ENCODE data around the gene CTRB1.

CTRB1 gene

DNA sequence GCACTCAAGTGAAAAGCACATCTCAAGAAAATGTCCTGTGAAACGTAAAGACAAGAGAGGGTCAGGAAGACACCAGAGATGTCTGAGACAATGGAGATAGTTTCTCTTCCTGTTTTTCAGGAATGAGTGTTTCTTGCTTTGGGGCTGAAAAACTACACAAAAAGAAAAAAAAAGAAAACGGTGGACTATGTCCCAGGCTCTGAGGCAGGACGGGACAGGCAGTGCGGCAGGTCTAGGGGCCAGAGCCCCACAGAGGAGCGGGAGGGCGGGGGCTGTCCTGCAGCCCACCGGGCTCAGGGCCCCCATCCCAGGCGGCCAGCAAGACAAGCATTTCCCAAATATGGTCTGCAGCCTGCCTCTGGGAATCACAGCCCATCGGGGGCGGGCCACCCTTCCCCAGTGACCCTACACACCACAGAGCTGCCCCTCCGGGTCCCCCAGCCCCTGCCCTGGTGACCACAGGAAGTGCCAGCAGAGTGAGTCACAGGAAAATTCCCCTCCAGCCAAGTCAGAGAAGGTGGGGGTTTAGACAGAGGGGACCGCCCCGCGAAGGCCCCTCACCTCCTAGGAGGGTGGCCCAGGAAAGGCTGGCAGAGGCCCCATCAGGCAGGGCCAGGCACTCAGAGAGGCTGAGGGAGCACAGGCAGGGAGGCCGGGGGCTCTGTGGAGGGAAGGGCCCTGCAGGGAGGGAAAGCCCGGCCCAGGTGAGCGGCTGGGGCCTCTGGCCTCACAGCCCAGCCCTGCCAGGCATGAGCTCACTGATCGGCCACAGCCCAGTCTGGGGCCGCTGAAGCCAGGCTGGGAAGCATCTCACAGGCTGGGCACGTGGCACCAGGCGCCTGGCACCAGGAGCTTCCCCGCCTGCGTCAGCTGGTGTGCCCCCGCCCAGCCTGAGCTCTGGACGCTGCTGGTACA, 26.3 kb downstream of the CTRB1 start:
- no peak for DNase-seq (ENCODE audit: low spot score in 2 of 2)
- H3K4me1 ChIP-seq: no peaks in the 10 kb centered on the region

GRCh38 chr16:75246504-75247205, 27.9 kb downstream of the CTRB1 start:
- Histone ChIP-seq H3K4me3 (no peak overlapping the region), H3K27me3 (ENCODE audit: low read depth) (no peaks in the 10 kb centered on the region), H3K4me1 (no peaks in the 10 kb centered on the region), H3K9me3 (no peaks in the 10 kb centered on the region), H3K36me3 (replicated peaks) (peaks cover 8% of the 10 kb centered on the region)
- in situ Hi-C loops (cut with MboI; ENCODE audit: low sequenced_read_pairs): no loop called here
- no peak for DNase-seq (ENCODE audit: low spot score in 2 of 2)

More for the DNA sequence above, 26.3 kb downstream of the CTRB1 start:
- H3K9me3 ChIP-seq: no peaks in the 10 kb centered on the region
- no peaks in the 10 kb centered on the region for H3K27me3 ChIP-seq (ENCODE audit: low read depth)
- H3K36me3 ChIP-seq (replicated peaks): peaks cover 18% of the 10 kb centered on the region
- H3K4me3 ChIP-seq: no peak overlapping the region
- in situ Hi-C loops (cut with MboI; ENCODE audit: low sequenced_read_pairs): no loop called here

GRCh38 chr16:75247249-75247648, 28.5 kb downstream of the CTRB1 start:
- Histone ChIP-seq H3K4me3 (no peak overlapping the region), H3K4me1 (peaks cover 5% of the 10 kb centered on the region), H3K9me3 (no peaks in the 10 kb centered on the region), H3K36me3 (replicated peaks) (peaks cover 2% of the 10 kb centered on the region), H3K27me3 (ENCODE audit: low read depth) (no peaks in the 10 kb centered on the region)
- in situ Hi-C loops (cut with MboI; ENCODE audit: low sequenced_read_pairs): no loop called here
- DNase-seq (ENCODE audit: low spot score in 2 of 2): no peak

- in situ Hi-C loops (cut with MboI; ENCODE audit: low sequenced_read_pairs): no loop called here
- no peaks in the 10 kb centered on the region for H3K36me3 ChIP-seq (replicated peaks)
- H3K4me1 ChIP-seq: peaks cover 8% of the 10 kb centered on the region
Observed at GRCh38 chr16:75248142-75248535, 29.4 kb downstream of the CTRB1 start.

DNA sequence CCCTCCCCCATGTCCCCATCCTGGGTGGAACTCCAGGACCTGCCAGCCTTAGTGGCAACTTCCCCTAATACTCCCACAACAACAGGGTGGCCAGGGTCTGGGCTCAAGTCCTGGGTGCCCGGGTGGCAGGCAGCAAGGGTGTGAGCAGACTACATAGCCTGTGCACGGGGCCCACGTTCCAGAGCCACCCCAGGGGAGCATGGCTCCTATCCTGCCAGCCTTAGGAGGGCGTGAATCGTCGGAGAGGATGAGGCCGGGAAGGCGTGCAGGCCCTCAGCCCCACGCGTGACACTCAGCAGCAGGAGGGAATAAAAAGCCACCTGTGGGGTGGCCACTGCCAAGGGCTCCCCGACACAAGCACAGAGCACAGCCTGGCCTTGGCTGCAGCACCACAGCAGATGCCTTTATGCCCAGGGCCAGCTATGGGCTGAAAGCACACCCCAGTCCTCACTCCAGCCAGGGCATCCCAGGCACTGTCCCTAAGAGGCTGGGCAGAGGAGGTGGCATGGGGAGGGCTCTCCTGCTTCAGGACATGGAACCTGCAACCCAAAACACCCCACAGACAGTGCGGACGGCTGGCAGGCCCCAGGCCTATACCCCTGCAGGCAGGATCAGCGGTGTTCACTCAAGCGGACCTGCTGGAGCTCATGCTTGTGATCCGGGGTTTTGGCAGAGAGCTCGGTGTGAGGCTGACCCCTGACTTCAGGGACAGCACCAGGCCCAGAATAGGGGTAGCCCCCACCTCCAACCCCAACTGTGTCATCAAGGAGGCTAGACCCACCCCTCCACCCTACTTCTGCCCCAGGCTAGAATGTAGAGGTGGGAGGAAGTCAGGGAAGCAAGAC, 30.0 kb downstream of the CTRB1 start:
- Histone ChIP-seq H3K36me3 (replicated peaks) (no peaks in the 10 kb centered on the region), H3K4me1 (peaks cover 8% of the 10 kb centered on the region), H3K27me3 (ENCODE audit: low read depth) (no peaks in the 10 kb centered on the region), H3K4me3 (no peak overlapping the region), H3K9me3 (no peaks in the 10 kb centered on the region)
- in situ Hi-C loops (cut with MboI; ENCODE audit: low sequenced_read_pairs): no loop called here
- DNase-seq (ENCODE audit: low spot score in 2 of 2): no peak

More at GRCh38 chr16:75248142-75248535, 29.4 kb downstream of the CTRB1 start:
- no peak for DNase-seq (ENCODE audit: low spot score in 2 of 2)
- Histone ChIP-seq H3K27me3 (ENCODE audit: low read depth) (no peaks in the 10 kb centered on the region), H3K4me3 (no peak overlapping the region), H3K9me3 (no peaks in the 10 kb centered on the region)

DNA sequence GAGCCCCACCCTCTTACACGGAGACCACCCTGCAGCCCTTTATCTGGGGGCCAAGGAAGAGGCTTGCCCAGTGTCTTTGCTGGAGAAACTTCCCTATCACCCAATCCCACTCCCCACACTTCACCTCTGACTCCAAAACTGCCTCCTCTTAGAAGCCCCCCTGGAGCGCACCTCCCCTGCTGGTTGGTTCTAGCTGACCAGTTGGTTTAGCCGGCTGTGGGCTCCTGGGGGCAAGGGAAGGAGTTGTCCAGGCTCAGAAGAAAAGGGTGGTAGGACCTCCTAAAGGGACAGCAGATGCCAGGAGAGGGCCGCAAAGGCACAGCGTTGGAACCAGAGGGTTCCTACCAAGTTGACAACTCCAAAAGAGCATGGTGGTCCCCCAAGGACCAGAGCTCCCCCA, 30.7 kb downstream of the CTRB1 start:
- no peak for DNase-seq (ENCODE audit: low spot score in 2 of 2)
- H3K4me3 ChIP-seq: no peak overlapping the region
- in situ Hi-C loops (cut with MboI; ENCODE audit: low sequenced_read_pairs): no loop called here
- H3K27me3 ChIP-seq (ENCODE audit: low read depth): no peaks in the 10 kb centered on the region
- H3K36me3 ChIP-seq (replicated peaks): no peaks in the 10 kb centered on the region
- H3K4me1 ChIP-seq: peaks cover 8% of the 10 kb centered on the region
- no peaks in the 10 kb centered on the region for H3K9me3 ChIP-seq

GRCh38 chr16:75250089-75250808, 31.5 kb downstream of the CTRB1 start:
- DNase-seq (ENCODE audit: low spot score in 2 of 2): no peak
- H3K36me3 ChIP-seq (replicated peaks): no peaks in the 10 kb centered on the region
- no peaks in the 10 kb centered on the region for H3K27me3 ChIP-seq (ENCODE audit: low read depth)
- in situ Hi-C loops (cut with MboI; ENCODE audit: low sequenced_read_pairs): no loop called here
- H3K4me1 ChIP-seq: peaks cover 8% of the 10 kb centered on the region
- H3K4me3 ChIP-seq: peak overlapping the region; percentile 62
- no peaks in the 10 kb centered on the region for H3K9me3 ChIP-seq

DNA sequence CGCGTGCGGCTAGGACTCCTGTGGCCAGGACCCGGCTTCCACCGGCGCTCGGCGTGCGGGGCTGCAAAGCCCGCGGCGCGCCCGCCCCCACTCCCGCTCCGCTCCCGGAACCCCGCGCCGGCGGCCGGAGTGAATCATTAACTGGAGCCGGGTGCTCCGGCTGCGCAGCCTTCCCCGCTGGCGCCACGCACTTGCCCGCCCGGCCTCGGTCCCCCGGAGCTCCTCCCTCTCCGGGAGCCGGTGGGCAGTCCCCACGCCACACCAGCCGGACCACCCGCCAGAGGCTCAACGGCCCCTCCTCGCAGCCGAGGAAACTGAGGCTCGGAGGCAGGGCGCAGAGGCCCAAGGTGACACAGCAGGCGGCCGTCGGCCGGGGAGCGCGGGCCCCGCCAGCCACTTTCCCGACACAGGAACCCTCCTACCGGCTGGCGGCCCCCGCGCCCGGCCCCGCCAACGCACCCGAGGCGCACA, 32.1 kb downstream of the CTRB1 start:
- no peaks in the 10 kb centered on the region for H3K27me3 ChIP-seq (ENCODE audit: low read depth)
- peak overlapping the region; percentile 62 for H3K4me3 ChIP-seq
- DNase-seq (ENCODE audit: low spot score in 2 of 2): peak in 1 of 2 experiments; percentile 52
- in situ Hi-C loops (cut with MboI; ENCODE audit: low sequenced_read_pairs): no loop called here
- no peaks in the 10 kb centered on the region for H3K9me3 ChIP-seq
- H3K36me3 ChIP-seq (replicated peaks): no peaks in the 10 kb centered on the region
- H3K4me1 ChIP-seq: peaks cover 8% of the 10 kb centered on the region

- in situ Hi-C loops (cut with MboI; ENCODE audit: low sequenced_read_pairs): no loop called here
- peaks cover 8% of the 10 kb centered on the region for H3K4me1 ChIP-seq
- H3K9me3 ChIP-seq: no peaks in the 10 kb centered on the region
- peak within 1 kb of the TSS; percentile 62 for H3K4me3 ChIP-seq
- H3K27me3 ChIP-seq (ENCODE audit: low read depth): no peaks in the 10 kb centered on the region
- no peaks in the 10 kb centered on the region for H3K36me3 ChIP-seq (replicated peaks)
- peak; percentile 83 to 91 for DNase-seq (ENCODE audit: low spot score in 2 of 2)
Observed at GRCh38 chr16:75251280-75252048, 32.7 kb downstream of the CTRB1 start, which contains the start of gene BCAR1. BCAR1 (minus strand) TSS chr16:75251624; CDS start chr16:75251482, 142 bp downstream.

DNA sequence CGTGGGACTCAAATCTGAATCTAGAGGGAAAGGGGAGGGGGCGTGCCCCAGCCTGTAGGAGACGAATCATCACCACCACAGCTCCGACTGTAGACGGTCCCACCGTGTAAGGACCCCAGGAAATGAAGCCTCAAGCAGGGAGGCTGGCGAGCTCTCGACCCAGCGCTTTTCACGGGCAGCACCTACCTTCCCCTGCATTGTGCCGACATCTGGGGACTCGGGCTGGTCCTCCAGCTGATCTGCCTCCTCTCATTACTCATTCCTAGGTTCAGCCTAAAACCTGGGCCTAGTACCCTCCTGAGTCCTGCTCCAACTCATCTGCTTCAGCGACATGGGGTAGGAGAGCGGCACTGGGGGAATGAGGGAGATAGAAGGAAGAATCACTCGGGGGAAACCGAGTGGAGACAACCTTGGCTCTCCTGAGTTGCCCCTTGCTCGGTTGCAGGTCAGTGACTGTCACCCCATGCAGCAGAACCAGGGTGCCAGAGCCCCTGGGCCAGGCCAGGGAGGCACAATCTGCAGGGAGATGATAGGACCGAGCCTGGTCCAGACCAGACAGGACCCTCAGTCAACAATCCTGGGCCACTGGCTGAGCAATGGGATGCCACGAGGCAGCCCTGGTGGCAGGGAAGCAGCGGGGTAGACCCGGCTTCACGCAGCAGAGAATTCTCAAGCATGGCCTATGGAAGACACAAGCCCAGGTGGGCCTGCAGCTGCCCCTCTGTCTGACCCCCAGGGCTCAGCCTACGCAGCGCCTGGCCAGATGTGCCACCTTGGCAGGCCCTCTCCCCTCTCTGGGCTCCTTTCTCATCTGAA, 33.5 kb downstream of the CTRB1 start:
- peak in 1 of 2 experiments; percentile 7 for DNase-seq (ENCODE audit: low spot score in 2 of 2)
- Histone ChIP-seq H3K9me3 (no peaks in the 10 kb centered on the region), H3K4me1 (peaks cover 8% of the 10 kb centered on the region), H3K36me3 (replicated peaks) (no peaks in the 10 kb centered on the region), H3K4me3 (peak overlapping the region; percentile 8; the same call in 1 of the 2 replicates), H3K27me3 (ENCODE audit: low read depth) (no peaks in the 10 kb centered on the region)
- in situ Hi-C loops (cut with MboI; ENCODE audit: low sequenced_read_pairs): no loop called here

GRCh38 chr16:75252946-75253911, 34.4 kb downstream of the CTRB1 start:
- Histone ChIP-seq H3K36me3 (replicated peaks) (no peaks in the 10 kb centered on the region), H3K4me1 (peaks cover 8% of the 10 kb centered on the region), H3K9me3 (no peaks in the 10 kb centered on the region), H3K4me3 (no peak overlapping the region), H3K27me3 (ENCODE audit: low read depth) (no peaks in the 10 kb centered on the region)
- DNase-seq (ENCODE audit: low spot score in 2 of 2): peak in 1 of 2 experiments; percentile 54
- in situ Hi-C loops (cut with MboI; ENCODE audit: low sequenced_read_pairs): no loop called here
